ENCODE measurements around the gene EFCAB6.

Gene EFCAB6

DNA sequence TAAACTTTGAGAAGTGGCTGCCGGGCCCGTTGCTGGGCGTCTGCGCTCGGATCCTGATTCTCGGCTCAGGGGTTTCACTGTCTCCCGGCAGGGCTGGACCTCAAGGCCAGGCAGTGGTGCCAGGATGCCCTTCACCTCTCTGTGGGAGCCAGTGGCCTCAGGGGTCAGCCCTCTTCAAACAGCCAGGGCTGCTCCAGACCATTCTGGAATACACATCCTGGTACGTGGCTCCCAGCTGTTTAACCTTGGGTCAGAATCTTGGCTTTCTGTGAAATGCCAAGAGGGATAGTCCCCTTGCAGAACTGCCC is 329.8 kb downstream of the EFCAB6 start:
- no peak overlapping the region for H3K4me3 ChIP-seq
- no peak overlapping the region for H3K27ac ChIP-seq

GRCh38 chr22:43481568-43482317 is 330.4 kb downstream of the EFCAB6 start:
- Histone ChIP-seq H3K4me3 (no peak overlapping the region), H3K27ac (peak overlapping the region in 1 of 21 experiments; percentile 7)

- no peak overlapping the region for H3K27ac ChIP-seq
- no peak overlapping the region for H3K4me3 ChIP-seq
Observed at GRCh38 chr22:43479962-43480361, 332.1 kb downstream of the EFCAB6 start.

DNA sequence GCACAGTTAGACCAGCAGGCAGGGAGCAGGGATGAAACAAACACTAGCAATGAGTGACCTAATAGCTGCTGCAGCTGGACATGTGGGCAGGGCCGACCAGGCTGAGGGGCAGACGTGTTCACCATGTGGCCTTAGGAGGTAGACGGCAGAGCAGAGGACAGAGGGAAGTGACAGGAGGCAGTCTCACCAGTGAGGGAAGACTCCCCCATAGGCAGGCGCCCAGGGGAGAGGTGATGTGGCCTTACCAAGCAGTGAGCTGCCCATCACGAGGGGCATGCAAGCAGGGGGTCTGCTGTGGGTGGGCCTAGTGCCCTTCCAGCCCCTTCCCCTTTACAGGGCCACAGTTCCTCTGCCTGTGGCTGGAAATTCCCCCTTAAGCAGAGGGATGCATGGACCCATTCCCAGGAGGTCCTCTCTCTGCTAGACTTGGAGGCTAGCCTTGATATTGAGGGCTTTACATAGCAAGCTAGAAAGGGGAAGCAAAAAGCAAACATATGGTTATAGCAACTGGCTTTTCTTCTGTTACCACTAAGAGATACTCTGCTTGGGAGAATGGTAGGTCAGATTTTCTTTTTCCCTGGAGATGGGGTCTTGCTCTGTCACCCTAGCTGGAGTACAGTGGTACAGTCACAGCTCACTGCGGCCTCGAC is 332.7 kb downstream of the EFCAB6 start:
- H3K27ac ChIP-seq = no peak overlapping the region
- no peak overlapping the region for H3K4me3 ChIP-seq

All from skin epidermis (tissue), 12 donors.